GM23338 (cell line): ENCODE data around the gene NBAS. TPM values are rescaled to one million over a fixed set of nuclear protein-coding genes. Genes with fewer than 3 reads are reported as not detected.

ENCODE experiments used
- ATAC-seq: fragments of 200-7000 bp; cut with Tn5 transposase; 3 replicates; pipeline ENCODE4 v1.9.1; 2020
- DNase-seq: peaks from one replicate; pipeline ENCODE4 v3.0.0-alpha.2; 2015; ENCODE audit warnings: low spot score
- H2AFZ ChIP-seq: fragments of 200-600 bp; sonication (generic); 2 replicates; pipeline ENCODE4 v1.8.0; 2016; ENCODE audit warnings: antibody characterized with exemption, mild to moderate bottlenecking, moderate library complexity
- H3F3A ChIP-seq: fragments of 200-600 bp; sonication (generic); replicated peaks from 2 replicates; pipeline ENCODE4 v1.8.0; 2017; ENCODE audit warnings: antibody characterized with exemption, mixed run types, low read depth
- H3K27ac ChIP-seq: fragments of 200-600 bp; sonication (generic); 2 replicates; pipeline ENCODE4 v1.6.1; 2016; ENCODE audit warnings: low read depth
- H3K27me3 ChIP-seq: fragments of 200-600 bp; sonication (generic); 2 replicates; pipeline ENCODE4 v1.8.0; 2016; ENCODE audit warnings: mild to moderate bottlenecking, mixed run types, moderate library complexity; ENCODE audit not compliant: insufficient read depth
- H3K36me3 ChIP-seq: fragments of 200-600 bp; sonication (generic); 2 replicates; pipeline ENCODE4 v1.8.0; 2016; ENCODE audit warnings: mild to moderate bottlenecking; ENCODE audit not compliant: insufficient read depth
- H3K4me1 ChIP-seq: fragments of 200-600 bp; sonication (generic); 2 replicates; pipeline ENCODE4 v1.8.0; 2016; ENCODE audit warnings: mild to moderate bottlenecking, moderate library complexity; ENCODE audit not compliant: insufficient read depth
- H3K4me2 ChIP-seq: fragments of 200-600 bp; sonication (generic); 2 replicates; pipeline ENCODE4 v1.7.1; 2017; ENCODE audit warnings: mixed run types
- H3K4me3 ChIP-seq: fragments of 200-600 bp; sonication (generic); 2 replicates; pipeline ENCODE4 v1.6.1; 2016; ENCODE audit warnings: mixed run types
- H3K79me2 ChIP-seq: fragments of 200-600 bp; sonication (generic); replicated peaks from 2 replicates; pipeline ENCODE4 v1.8.0; 2017; ENCODE audit warnings: mild to moderate bottlenecking; ENCODE audit not compliant: insufficient read depth
- H3K9me2 ChIP-seq: fragments of 200-600 bp; sonication (generic); 2 replicates; pipeline ENCODE4 v1.8.0; 2017; ENCODE audit not compliant: insufficient read depth
- H4K20me1 ChIP-seq: fragments of 200-600 bp; sonication (generic); replicated peaks from 2 replicates; pipeline ENCODE4 v1.8.0; 2017; ENCODE audit warnings: mild to moderate bottlenecking; ENCODE audit not compliant: insufficient read depth
- H3K27ac Mint-ChIP-seq: 2 replicates; pipeline ENCODE4 v1.8.0; 2020; ENCODE audit warnings: inconsistent platforms, mild to moderate bottlenecking, moderate library complexity, mixed read lengths
- H3K27me3 Mint-ChIP-seq: 3 replicates; pipeline ENCODE4 v1.8.0; 2022; ENCODE audit warnings: low read depth, mild to moderate bottlenecking, moderate library complexity, mixed read lengths, inconsistent platforms; ENCODE audit not compliant: insufficient read depth, poor library complexity
- H3K36me3 Mint-ChIP-seq: 3 replicates; pipeline ENCODE4 v1.8.0; 2021; ENCODE audit warnings: low read depth, mild to moderate bottlenecking, inconsistent platforms, moderate library complexity, mixed read lengths
- H3K4me1 Mint-ChIP-seq: 3 replicates; pipeline ENCODE4 v1.8.0; 2020; ENCODE audit warnings: mild to moderate bottlenecking, inconsistent platforms, mixed read lengths
- H3K4me3 Mint-ChIP-seq: 3 replicates; pipeline ENCODE4 v1.8.0; 2021; ENCODE audit warnings: moderate library complexity, mild to moderate bottlenecking, inconsistent platforms, mixed read lengths
- H3K9me3 Mint-ChIP-seq: 3 replicates; pipeline ENCODE4 v1.8.0; 2020; ENCODE audit warnings: moderate library complexity, mild to moderate bottlenecking, inconsistent platforms, mixed read lengths
- CREB1 ChIP-seq: fragments of 250-450 bp; sonication (Bioruptor Pico); IDR thresholded peaks from 2 replicates; pipeline ENCODE4 v1.5.0; 2020; ENCODE audit warnings: low read depth, mild to moderate bottlenecking, moderate library complexity
- ETS1 ChIP-seq: IDR thresholded peaks from 2 replicates; pipeline ENCODE4 v1.6.1; 2016; ENCODE audit warnings: antibody characterized with exemption
- EZH2 ChIP-seq: fragments of 200-600 bp; sonication (generic); IDR thresholded peaks from one replicate; pipeline ENCODE4 v1.8.0; 2017; ENCODE audit warnings: antibody characterized with exemption, mild to moderate bottlenecking, low read depth; ENCODE audit not compliant: unreplicated experiment
- EZH2phosphoT487 ChIP-seq: fragments of 200-600 bp; sonication (generic); IDR thresholded peaks from one replicate; pipeline ENCODE4 v1.8.1; 2018; ENCODE audit warnings: antibody characterized with exemption; ENCODE audit not compliant: unreplicated experiment
- JUNB ChIP-seq: IDR thresholded peaks from one replicate; pipeline ENCODE4 v1.6.1; 2016; ENCODE audit warnings: antibody characterized with exemption; ENCODE audit not compliant: unreplicated experiment
- NANOG ChIP-seq: IDR thresholded peaks from 2 replicates; pipeline ENCODE4 v1.6.1; 2016; ENCODE audit warnings: antibody characterized with exemption, borderline replicate concordance
- POLR2AphosphoS5 ChIP-seq: IDR thresholded peaks from 2 replicates; pipeline ENCODE4 v1.6.1; 2016; ENCODE audit warnings: antibody characterized with exemption, low read depth
- REST ChIP-seq: IDR thresholded peaks from one replicate; pipeline ENCODE4 v1.6.1; 2018; ENCODE audit warnings: antibody characterized with exemption; ENCODE audit not compliant: unreplicated experiment
- STAT1 ChIP-seq: IDR thresholded peaks from one replicate; pipeline ENCODE4 v1.6.1; 2016; ENCODE audit warnings: antibody characterized with exemption; ENCODE audit not compliant: unreplicated experiment
- ZNF114 ChIP-seq: fragments of 250-450 bp; sonication (Bioruptor Pico); IDR thresholded peaks from 2 replicates; pipeline ENCODE4 v1.5.0; 2020; ENCODE audit warnings: mild to moderate bottlenecking, moderate library complexity
- ZNF331 ChIP-seq: fragments of 250-450 bp; sonication (Bioruptor Pico); IDR thresholded peaks from 2 replicates; pipeline ENCODE4 v1.5.0; 2020; ENCODE audit warnings: low read depth, mild to moderate bottlenecking, moderate library complexity
- polyA plus RNA-seq: library from polyadenylated mRNA; unstranded; fragments of >200 nt; fragmentation: Nextera tagmentation; extraction: Ambion mirVana; gene quantifications from 2 replicates; pipeline ENCODE4 v1.2.1, GENCODE V29; 2016
- total RNA-seq: library from RNA; depleted of rRNA; stranded (reverse); fragments of >200 nt; shearing (Covaris generic); gene quantifications from 2 replicates; pipeline ENCODE4 v1.2.3, GENCODE V29; 2014
- TF ChIP-seq, protein P1 (sequence below): fragments of 250-450 bp; sonication (Bioruptor Pico); IDR thresholded peaks from 2 replicates; pipeline ENCODE4 v1.5.0; 2020; ENCODE audit warnings: mild to moderate bottlenecking, moderate library complexity
- TF ChIP-seq, protein P2 (sequence below), 2 experiments: fragments of 200-600 bp in 1 of 2; sonication (generic) in 1 of 2; conservative IDR thresholded peaks; 2 replicates each; pipeline versions ENCODE4 v1.5.1 to v1.6.1; 2016 to 2017; ENCODE audit warnings: antibody characterized with exemption in 2 of 2, low read depth in 2 of 2, mild to moderate bottlenecking in 2 of 2, moderate library complexity in 1 of 2

NBAS gene
- total and polyA plus RNA-seq, 2 experiments from 2014 or later: 24.8 to 38.9 TPM

- Histone ChIP-seq H3K4me1 (no peaks in the 10 kb centered on the region), H3K27me3 (no peaks in the 10 kb centered on the region), H3K79me2 (no peaks in the 10 kb centered on the region), H3K27ac (no peak overlapping the region), H3K36me3 (no peaks in the 10 kb centered on the region), H3K4me3 (no peak overlapping the region), H3K9me2 (no peaks in the 10 kb centered on the region), H3F3A (no peaks in the 10 kb centered on the region), H2AFZ (no peak overlapping the region), H3K4me2 (no peak overlapping the region), H4K20me1 (no peaks in the 10 kb centered on the region; the same call in 1 of the 2 replicates)
- H3K9me3 Mint-ChIP-seq: no peaks in the 10 kb centered on the region
- DNase-seq: no peak
- no peak for TF ChIP-seq JUNB
- TF ChIP-seq, protein P1, sequence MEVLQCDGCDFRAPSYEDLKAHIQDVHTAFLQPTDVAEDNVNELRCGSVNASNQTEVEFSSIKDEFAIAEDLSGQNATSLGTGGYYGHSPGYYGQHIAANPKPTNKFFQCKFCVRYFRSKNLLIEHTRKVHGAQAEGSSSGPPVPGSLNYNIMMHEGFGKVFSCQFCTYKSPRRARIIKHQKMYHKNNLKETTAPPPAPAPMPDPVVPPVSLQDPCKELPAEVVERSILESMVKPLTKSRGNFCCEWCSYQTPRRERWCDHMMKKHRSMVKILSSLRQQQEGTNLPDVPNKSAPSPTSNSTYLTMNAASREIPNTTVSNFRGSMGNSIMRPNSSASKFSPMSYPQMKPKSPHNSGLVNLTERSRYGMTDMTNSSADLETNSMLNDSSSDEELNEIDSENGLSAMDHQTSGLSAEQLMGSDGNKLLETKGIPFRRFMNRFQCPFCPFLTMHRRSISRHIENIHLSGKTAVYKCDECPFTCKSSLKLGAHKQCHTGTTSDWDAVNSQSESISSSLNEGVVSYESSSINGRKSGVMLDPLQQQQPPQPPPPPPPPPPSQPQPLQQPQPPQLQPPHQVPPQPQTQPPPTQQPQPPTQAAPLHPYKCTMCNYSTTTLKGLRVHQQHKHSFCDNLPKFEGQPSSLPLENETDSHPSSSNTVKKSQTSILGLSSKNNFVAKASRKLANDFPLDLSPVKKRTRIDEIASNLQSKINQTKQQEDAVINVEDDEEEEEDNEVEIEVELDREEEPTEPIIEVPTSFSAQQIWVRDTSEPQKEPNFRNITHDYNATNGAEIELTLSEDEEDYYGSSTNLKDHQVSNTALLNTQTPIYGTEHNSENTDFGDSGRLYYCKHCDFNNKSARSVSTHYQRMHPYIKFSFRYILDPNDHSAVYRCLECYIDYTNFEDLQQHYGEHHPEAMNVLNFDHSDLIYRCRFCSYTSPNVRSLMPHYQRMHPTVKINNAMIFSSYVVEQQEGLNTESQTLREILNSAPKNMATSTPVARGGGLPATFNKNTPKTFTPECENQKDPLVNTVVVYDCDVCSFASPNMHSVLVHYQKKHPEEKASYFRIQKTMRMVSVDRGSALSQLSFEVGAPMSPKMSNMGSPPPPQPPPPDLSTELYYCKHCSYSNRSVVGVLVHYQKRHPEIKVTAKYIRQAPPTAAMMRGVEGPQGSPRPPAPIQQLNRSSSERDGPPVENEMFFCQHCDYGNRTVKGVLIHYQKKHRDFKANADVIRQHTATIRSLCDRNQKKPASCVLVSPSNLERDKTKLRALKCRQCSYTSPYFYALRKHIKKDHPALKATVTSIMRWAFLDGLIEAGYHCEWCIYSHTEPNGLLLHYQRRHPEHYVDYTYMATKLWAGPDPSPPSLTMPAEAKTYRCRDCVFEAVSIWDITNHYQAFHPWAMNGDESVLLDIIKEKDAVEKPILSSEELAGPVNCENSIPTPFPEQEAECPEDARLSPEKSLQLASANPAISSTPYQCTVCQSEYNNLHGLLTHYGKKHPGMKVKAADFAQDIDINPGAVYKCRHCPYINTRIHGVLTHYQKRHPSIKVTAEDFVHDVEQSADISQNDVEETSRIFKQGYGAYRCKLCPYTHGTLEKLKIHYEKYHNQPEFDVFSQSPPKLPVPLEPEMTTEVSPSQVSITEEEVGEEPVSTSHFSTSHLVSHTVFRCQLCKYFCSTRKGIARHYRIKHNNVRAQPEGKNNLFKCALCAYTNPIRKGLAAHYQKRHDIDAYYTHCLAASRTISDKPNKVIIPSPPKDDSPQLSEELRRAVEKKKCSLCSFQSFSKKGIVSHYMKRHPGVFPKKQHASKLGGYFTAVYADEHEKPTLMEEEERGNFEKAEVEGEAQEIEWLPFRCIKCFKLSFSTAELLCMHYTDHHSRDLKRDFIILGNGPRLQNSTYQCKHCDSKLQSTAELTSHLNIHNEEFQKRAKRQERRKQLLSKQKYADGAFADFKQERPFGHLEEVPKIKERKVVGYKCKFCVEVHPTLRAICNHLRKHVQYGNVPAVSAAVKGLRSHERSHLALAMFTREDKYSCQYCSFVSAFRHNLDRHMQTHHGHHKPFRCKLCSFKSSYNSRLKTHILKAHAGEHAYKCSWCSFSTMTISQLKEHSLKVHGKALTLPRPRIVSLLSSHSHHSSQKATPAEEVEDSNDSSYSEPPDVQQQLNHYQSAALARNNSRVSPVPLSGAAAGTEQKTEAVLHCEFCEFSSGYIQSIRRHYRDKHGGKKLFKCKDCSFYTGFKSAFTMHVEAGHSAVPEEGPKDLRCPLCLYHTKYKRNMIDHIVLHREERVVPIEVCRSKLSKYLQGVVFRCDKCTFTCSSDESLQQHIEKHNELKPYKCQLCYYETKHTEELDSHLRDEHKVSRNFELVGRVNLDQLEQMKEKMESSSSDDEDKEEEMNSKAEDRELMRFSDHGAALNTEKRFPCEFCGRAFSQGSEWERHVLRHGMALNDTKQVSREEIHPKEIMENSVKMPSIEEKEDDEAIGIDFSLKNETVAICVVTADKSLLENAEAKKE (CRISPR knock-in tag): no peak
- no peak for TF ChIP-seq NANOG
- TF ChIP-seq ZNF331 (CRISPR knock-in tag): no peak
- TF ChIP-seq REST: no peak
- TF ChIP-seq POLR2AphosphoS5: no peak
- no peak for TF ChIP-seq ZNF114 (CRISPR knock-in tag)
- TF ChIP-seq EZH2: no peak
- no peak for TF ChIP-seq CREB1 (CRISPR knock-in tag)
- no peak for TF ChIP-seq EZH2phosphoT487
- TF ChIP-seq ETS1: no peak
- TF ChIP-seq, protein P2, sequence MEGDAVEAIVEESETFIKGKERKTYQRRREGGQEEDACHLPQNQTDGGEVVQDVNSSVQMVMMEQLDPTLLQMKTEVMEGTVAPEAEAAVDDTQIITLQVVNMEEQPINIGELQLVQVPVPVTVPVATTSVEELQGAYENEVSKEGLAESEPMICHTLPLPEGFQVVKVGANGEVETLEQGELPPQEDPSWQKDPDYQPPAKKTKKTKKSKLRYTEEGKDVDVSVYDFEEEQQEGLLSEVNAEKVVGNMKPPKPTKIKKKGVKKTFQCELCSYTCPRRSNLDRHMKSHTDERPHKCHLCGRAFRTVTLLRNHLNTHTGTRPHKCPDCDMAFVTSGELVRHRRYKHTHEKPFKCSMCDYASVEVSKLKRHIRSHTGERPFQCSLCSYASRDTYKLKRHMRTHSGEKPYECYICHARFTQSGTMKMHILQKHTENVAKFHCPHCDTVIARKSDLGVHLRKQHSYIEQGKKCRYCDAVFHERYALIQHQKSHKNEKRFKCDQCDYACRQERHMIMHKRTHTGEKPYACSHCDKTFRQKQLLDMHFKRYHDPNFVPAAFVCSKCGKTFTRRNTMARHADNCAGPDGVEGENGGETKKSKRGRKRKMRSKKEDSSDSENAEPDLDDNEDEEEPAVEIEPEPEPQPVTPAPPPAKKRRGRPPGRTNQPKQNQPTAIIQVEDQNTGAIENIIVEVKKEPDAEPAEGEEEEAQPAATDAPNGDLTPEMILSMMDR (conservative IDR thresholded peaks at IDR 0.05; ENCODE audit: low read depth in 2 of 2): no peak
- TF ChIP-seq STAT1: no peak
- H3K27ac Mint-ChIP-seq: peak overlapping the region; percentile 82
- ATAC-seq: no peak
- peaks cover 12% of the 10 kb centered on the region; the same call in 1 of the 3 replicates for H3K36me3 Mint-ChIP-seq
- H3K4me1 Mint-ChIP-seq: peaks cover 16% of the 10 kb centered on the region
- no peak overlapping the region for H3K4me3 Mint-ChIP-seq
- H3K27me3 Mint-ChIP-seq: no peaks in the 10 kb centered on the region
Measured at GRCh38 chr2:15273452-15273851, 287.7 kb downstream of the NBAS start.
